ENCODE measurements around the gene SECISBP2L. TPM values are rescaled to one million over a fixed set of nuclear protein-coding genes. Genes with fewer than 3 reads are reported as not detected.

Gene SECISBP2L
- total RNA-seq, 2 donors from 2014 or later = 28.6 to 29.4 TPM

- Mint-ChIP-seq H3K9me3 (no peaks in the 10 kb centered on the region), H3K27ac (no peak overlapping the region), H3K36me3 (peaks cover 6% of the 10 kb centered on the region in 2 donors)
- ATAC-seq (peak in 1 of 2 donors; percentile 10), DNase-seq (ENCODE audit: low spot score in 2 of 2) (no peak)
Measured at GRCh38 chr15:48962662-48963523, 83.4 kb downstream of the SECISBP2L start.

DNA sequence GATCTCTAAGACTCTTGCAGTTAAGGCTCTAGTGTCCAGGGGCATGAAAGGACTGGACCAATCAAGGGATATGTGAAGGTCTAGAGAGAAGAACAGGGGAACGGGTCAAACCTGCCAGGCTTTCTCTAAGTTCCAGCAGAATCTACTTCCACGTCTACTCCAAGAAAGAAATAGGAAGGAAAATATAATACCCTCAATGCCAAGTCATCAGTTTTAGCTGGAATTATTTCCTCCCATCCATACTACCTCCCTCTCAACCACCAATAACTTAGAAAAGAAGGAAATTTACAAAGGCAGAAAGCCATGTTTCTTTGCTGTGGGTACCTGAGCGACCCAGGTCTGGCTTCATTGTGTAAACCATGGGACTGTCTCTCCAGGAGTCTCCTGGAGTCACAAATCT lies 90.3 kb downstream of the SECISBP2L start:
- Mint-ChIP-seq H3K36me3 (no peaks in the 10 kb centered on the region), H3K9me3 (peaks cover 0 to 5% of the 10 kb centered on the region in 2 donors)
- no peak for ATAC-seq

GRCh38 chr15:48955370-48955769 lies 90.9 kb downstream of the SECISBP2L start:
- no peak for DNase-seq (ENCODE audit: low spot score in 2 of 2)
- no peaks in the 10 kb centered on the region for H3K36me3 Mint-ChIP-seq
- ATAC-seq = no peak
- H3K9me3 Mint-ChIP-seq = peaks cover 0 to 5% of the 10 kb centered on the region in 2 donors
- no peak overlapping the region for H3K27ac Mint-ChIP-seq

More for the DNA sequence above, 90.3 kb downstream of the SECISBP2L start:
- DNase-seq (ENCODE audit: low spot score in 2 of 2) = no peak
- no peak overlapping the region for H3K27ac Mint-ChIP-seq

DNA sequence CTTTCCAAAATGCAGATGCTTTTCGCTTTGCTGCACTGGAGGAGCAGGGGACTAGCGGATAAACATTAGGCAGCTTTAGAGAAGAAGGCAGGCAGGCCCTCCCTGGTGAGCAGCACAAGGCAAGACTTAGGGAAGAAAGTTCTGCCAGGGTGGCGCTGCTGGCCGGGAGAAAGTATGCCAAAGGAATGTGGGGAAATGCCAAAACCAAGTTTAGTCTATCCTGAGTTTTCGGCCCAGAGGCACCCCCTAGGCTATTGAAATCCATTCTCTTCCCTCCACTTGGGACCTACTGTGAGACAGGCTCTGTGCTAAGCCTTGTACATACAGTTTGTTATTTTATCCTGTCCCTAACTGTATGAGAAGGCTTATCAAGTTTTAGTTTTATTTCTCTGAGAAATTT lies 91.7 kb downstream of the SECISBP2L start:
- ATAC-seq = no peak
- no peak overlapping the region for H3K27ac Mint-ChIP-seq
- no peaks in the 10 kb centered on the region for H3K36me3 Mint-ChIP-seq
- H3K9me3 Mint-ChIP-seq = peaks cover 0 to 5% of the 10 kb centered on the region in 2 donors
- DNase-seq (ENCODE audit: low spot score in 2 of 2) = no peak

DNA sequence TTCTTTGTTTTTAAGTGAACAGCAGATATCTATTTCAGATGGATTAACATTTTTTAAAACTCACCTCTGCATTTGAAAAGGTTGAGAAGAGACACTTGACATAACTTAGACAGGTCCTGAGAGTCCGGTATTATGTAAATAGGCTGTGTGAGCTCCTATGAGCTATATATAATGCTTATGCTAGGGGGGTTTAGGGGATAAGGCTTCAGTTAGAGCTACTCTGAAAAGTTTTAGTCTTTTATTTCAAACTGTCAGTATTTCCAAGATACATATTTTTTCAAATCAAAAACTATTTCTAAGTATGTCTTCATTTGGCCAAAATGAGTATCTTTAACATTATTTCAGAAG lies 99.4 kb downstream of the SECISBP2L start:
- DNase-seq (ENCODE audit: low spot score in 2 of 2) (no peak), ATAC-seq (no peak)
- Mint-ChIP-seq H3K36me3 (no peaks in the 10 kb centered on the region), H3K9me3 (no peaks in the 10 kb centered on the region), H3K27ac (peak overlapping the region in 1 of 2 donors; percentile 29)

DNA sequence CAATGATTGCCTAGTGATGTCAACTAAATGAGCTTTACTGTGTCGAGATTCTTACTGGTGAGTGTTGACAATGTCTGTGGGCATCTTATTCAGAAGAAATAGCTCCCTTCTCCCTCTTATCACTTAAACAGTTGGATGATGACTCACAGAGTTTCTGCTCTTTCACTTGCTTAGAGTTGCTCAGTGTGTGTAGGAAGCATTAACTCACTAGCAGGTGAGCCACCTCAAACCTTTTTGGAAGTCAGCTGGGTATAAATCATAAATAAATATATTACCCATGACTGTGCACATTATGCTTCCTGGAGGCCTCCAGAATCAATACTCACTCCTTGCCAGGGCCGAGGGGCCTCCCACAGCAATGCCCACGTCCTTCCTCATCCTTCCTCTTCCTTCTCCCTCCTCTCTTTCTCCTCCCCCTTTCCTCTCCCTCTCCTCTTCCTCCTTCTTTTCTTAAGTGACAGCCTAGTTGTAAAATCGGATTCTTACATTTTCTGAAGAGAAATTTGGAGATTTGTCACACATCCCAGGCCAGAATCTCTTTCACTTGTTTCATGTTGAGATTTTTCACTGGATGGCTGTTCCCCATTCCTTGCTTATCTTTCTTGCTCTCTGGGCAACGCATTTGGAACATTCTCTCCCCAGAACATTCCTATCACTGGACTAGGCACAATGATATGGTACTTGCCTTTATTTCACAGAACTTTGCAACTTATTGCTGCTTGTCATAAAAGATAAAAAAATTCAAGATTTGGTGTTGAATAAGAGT lies 100.0 kb downstream of the SECISBP2L start:
- ATAC-seq (peak; percentile 83 to 90), DNase-seq (ENCODE audit: low spot score in 2 of 2) (no peak)
- H3K9me3 Mint-ChIP-seq = peaks cover 0 to 1% of the 10 kb centered on the region in 2 donors
- H3K27ac Mint-ChIP-seq = peak overlapping the region in 1 of 2 donors; percentile 29
- H3K36me3 Mint-ChIP-seq = no peaks in the 10 kb centered on the region

DNA sequence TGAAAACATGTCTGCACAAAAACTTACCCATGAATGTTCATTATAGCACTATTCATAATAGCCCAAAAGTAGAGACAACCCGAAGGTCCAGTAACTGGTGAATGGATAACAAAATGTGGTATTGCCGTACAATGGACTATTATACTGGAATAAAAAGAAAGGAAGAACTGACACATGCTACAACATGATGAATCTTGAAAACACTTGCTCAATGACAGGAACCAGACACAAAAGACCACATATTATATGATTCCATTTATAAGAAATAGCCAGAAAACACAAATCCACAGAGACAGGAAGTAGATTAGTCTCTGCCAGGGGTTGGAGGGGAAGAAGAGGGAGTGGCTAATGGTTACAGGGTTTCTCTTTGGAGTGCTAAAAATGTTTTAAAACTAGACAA lies 100.9 kb downstream of the SECISBP2L start:
- Mint-ChIP-seq H3K36me3 (no peaks in the 10 kb centered on the region), H3K27ac (peak overlapping the region in 1 of 2 donors; percentile 52), H3K9me3 (peaks cover 0 to 10% of the 10 kb centered on the region in 2 donors)
- no peak for ATAC-seq
- DNase-seq (ENCODE audit: low spot score in 2 of 2) = no peak

GRCh38 chr15:48941904-48942303 lies 104.3 kb downstream of the SECISBP2L start:
- H3K9me3 Mint-ChIP-seq = peaks cover 0 to 10% of the 10 kb centered on the region in 2 donors
- no peak for ATAC-seq
- no peaks in the 10 kb centered on the region for H3K36me3 Mint-ChIP-seq
- DNase-seq (ENCODE audit: low spot score in 2 of 2) = no peak
- no peak overlapping the region for H3K27ac Mint-ChIP-seq

DNA sequence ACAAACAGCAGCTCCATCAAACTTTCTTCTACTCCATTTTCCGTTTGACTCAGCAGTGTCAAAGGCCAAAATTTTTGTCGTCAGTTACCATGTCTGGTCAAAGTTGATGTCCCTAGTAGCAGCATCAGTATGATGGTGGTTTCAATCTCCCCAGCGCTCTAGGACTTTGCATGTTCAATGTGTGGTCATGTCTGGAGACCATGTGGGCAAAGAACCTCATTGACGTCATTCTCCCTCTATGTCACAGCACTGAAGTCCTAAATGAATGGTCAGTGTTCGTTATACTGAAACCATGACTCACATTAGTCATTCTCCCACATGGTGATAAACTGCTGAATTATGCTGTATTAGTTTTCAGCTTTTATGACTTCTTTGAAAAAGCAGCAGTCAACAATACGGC lies 105.7 kb downstream of the SECISBP2L start:
- no peaks in the 10 kb centered on the region for H3K36me3 Mint-ChIP-seq
- peak; percentile 86 to 87 for ATAC-seq

DNA sequence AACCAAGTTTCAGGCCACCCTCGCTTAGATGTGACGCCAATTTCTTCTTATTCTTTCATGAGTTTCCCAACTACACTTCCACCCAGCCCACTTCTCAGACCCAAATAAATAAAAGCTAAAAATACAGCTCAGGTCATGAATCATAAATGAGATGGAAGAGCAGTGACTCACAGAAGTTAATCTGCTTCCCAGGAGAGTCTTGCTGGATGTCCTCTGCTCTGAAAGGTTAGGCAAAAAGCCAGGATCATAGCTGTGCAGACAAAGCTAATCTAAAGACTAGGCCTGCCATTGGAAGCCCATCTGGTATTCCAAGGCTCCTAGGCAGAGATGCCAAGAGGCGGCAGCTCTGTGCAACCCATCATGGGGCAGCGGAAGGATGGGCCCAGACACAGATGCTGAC lies 106.6 kb downstream of the SECISBP2L start:
- Mint-ChIP-seq H3K36me3 (no peaks in the 10 kb centered on the region), H3K27ac (no peak overlapping the region), H3K9me3 (peaks cover 0 to 10% of the 10 kb centered on the region in 2 donors)
- no peak for ATAC-seq
- DNase-seq (ENCODE audit: low spot score in 2 of 2) = no peak

More for the DNA sequence above, 105.7 kb downstream of the SECISBP2L start:
- no peak overlapping the region for H3K27ac Mint-ChIP-seq
- peaks cover 0 to 10% of the 10 kb centered on the region in 2 donors for H3K9me3 Mint-ChIP-seq
- DNase-seq (ENCODE audit: low spot score in 2 of 2) = no peak

Other genes starting within 250 kb of the SECISBP2L start
- 10 to 100 TPM; 41.0 to 57.7 TPM for gene CEP152, start 235.4 kb downstream of the SECISBP2L start, total RNA-seq
- 100 to 1,000 TPM in 1 of 2 donors, 10 to 100 TPM in 1; 41.0 to 104 TPM for gene EID1, start 168.3 kb downstream of the SECISBP2L start, total RNA-seq
- gene SHC4, start 82.5 kb downstream of the SECISBP2L start, total RNA-seq = 1 to 10 TPM in 1 of 2 donors, under 1 TPM in 1; 0.34 to 1.4 TPM
- gene COPS2, start 109.2 kb upstream of the SECISBP2L start, total RNA-seq = 100 to 1,000 TPM in 1 of 2 donors, 10 to 100 TPM in 1; 80.9 to 103 TPM
- gene GALK2, start 123.8 kb upstream of the SECISBP2L start, total RNA-seq = 10 to 100 TPM; 25.4 to 28.7 TPM

Data from activated naive CD4-positive, alpha-beta T cell treated with anti-CD3 and anti-CD28 coated beads, Interleukin-2, amount 50 U/mL, for 72 hours (primary cell).